ENCODE results near the gene SLC39A11. TPM values are rescaled to one million over a fixed set of nuclear protein-coding genes. Genes with fewer than 3 reads are reported as not detected.

Gene SLC39A11
- total RNA-seq, 1 donor from 2014 or later: 26.0 TPM

DNA sequence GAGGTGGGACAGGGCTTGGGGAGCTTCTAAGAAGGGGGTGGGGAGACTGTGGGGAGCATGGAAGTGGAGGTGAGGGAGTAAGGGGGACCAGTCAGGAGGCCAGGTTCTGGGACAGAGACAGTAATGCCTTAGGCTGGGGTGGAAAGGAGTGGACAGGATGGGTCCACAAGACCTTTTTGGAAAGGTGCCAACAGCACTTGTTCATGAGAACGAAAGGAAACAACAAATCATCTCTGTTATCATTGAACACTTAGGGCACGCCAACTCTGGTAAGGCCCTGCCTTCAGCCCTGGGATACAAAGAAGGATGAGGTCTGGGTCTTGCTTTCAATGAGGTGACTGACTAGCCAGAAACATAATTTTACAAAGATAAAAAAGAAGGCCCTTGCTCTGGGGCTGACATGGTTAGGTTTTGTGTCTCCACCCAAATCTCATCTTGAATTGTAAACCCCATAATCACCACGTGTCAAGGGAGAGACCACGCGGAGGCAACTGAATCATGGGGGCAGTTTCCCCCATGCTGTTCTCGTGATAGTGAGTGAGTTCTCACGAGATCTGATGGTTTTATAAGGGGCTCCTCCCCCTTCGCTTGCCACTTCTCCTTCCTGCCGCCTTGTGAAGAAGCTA is 113.8 kb downstream of the SLC39A11 start:
- DNase-seq (ENCODE audit: low spot score in 2 of 2, unreplicated experiment in 2 of 2): no peak
- TF ChIP-seq, protein P1, sequence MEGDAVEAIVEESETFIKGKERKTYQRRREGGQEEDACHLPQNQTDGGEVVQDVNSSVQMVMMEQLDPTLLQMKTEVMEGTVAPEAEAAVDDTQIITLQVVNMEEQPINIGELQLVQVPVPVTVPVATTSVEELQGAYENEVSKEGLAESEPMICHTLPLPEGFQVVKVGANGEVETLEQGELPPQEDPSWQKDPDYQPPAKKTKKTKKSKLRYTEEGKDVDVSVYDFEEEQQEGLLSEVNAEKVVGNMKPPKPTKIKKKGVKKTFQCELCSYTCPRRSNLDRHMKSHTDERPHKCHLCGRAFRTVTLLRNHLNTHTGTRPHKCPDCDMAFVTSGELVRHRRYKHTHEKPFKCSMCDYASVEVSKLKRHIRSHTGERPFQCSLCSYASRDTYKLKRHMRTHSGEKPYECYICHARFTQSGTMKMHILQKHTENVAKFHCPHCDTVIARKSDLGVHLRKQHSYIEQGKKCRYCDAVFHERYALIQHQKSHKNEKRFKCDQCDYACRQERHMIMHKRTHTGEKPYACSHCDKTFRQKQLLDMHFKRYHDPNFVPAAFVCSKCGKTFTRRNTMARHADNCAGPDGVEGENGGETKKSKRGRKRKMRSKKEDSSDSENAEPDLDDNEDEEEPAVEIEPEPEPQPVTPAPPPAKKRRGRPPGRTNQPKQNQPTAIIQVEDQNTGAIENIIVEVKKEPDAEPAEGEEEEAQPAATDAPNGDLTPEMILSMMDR (IDR thresholded peaks at IDR 0.05; ENCODE audit: unreplicated experiment): no peak
- Mint-ChIP-seq H3K36me3 (no peaks in the 10 kb centered on the region), H3K27me3 (ENCODE audit: low read depth) (no peaks in the 10 kb centered on the region), H3K4me3 (no peak overlapping the region), H3K4me1 (peaks cover 36% of the 10 kb centered on the region), H3K9me3 (no peaks in the 10 kb centered on the region), H3K27ac (peak overlapping the region; percentile 94)

DNA sequence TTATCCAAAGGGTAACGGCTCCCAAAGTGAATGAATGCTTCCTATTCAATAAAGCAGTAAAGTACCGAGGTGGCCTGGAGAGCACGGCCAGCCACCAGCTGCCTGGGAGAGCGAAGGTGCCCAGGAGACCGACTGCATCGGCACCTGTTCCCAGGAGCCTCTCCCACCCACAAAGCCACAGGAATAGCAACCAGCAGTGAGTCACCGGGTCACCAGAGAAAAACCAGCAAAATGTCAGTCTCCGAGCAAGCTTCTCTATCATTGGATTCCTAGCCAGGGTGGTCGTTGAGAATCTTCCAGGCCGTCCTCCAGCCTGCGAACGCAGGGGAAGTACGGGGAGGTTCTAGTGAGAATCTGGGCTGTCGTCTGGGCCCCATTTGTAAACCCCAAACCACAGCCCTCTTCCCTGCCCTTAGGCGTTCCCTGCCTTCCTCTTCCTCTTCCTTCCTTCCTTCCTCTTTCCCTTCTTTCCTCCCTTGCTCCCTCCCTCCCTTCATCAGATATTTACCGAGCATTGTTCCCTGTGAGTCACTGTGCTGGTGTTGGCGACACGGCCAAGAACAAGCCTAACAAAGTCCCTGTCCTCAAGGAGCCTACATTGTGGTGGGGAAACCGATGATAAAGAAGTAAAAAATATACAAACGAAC is 114.6 kb downstream of the SLC39A11 start:
- DNase-seq (ENCODE audit: low spot score in 2 of 2, unreplicated experiment in 2 of 2): no peak
- no peaks in the 10 kb centered on the region for H3K27me3 Mint-ChIP-seq (ENCODE audit: low read depth)
- TF ChIP-seq, protein P1 (IDR thresholded peaks at IDR 0.05; ENCODE audit: unreplicated experiment): no peak
- H3K9me3 Mint-ChIP-seq: no peaks in the 10 kb centered on the region
- H3K27ac Mint-ChIP-seq: peak overlapping the region; percentile 94
- H3K4me1 Mint-ChIP-seq: peaks cover 36% of the 10 kb centered on the region
- no peak overlapping the region for H3K4me3 Mint-ChIP-seq
- no peaks in the 10 kb centered on the region for H3K36me3 Mint-ChIP-seq

DNA sequence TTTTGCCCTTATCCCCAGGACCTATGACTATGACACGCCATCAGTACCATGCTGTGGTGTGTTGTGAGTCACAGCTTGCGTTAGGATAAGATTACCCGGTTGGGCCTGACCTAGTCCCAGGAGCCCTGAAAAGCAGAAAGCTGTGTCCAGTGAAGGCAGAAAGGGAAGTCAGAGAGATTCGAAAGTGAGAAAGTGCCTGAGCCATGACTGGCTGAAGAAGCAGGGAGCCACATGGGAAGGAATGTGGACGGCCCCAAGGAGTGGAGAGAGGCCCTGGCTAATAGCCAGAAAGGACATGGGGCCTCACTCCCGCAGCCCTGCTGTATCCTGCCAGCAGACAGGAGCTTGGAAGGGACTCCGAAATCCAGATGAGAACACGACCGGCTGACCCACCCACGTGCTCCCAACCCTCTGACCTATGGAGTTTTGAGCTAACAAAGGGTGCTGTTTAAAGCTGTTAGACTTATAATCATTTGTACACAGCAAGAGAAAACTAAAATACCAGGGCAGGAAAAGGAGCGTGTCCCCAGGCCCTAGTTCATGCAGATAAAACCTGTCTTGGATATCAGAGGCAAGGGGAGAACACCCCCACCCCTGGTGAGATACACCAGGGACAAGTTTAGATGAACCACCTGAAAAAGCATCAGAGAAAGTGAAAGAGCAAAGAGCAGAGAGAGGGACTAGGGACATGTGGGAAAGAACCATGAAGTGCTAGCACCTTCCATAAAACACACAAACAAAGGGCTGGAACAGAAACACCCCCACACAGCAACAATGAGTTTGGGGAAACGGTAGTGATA is 115.3 kb downstream of the SLC39A11 start:
- DNase-seq (ENCODE audit: low spot score in 2 of 2, unreplicated experiment in 2 of 2): peak; percentile 37 to 54
- Mint-ChIP-seq H3K27ac (peak overlapping the region; percentile 94), H3K27me3 (ENCODE audit: low read depth) (no peaks in the 10 kb centered on the region), H3K9me3 (no peaks in the 10 kb centered on the region), H3K4me3 (no peak overlapping the region), H3K4me1 (peaks cover 36% of the 10 kb centered on the region), H3K36me3 (no peaks in the 10 kb centered on the region)
- TF ChIP-seq, protein P1 (IDR thresholded peaks at IDR 0.05; ENCODE audit: unreplicated experiment): no peak

DNA sequence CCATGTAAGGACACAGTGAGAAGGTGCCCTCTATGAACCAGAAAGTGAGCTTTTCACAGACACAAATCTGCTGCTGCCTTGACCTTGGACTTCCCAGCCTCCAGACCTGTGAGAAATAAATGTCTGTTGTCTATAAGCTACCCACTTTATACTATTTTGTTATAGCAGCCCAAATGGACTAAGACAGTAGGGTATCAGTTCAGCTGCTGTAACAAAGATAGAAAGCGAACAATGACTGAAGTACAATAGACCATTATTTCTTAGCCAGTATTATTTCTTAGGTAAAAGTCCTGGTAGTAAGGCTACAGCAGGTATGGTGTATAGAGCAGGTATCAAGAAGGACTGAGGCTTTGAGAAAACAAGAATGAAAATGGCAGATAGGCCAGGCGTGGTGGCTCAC is 117.0 kb downstream of the SLC39A11 start:
- H3K36me3 Mint-ChIP-seq: no peaks in the 10 kb centered on the region

DNA sequence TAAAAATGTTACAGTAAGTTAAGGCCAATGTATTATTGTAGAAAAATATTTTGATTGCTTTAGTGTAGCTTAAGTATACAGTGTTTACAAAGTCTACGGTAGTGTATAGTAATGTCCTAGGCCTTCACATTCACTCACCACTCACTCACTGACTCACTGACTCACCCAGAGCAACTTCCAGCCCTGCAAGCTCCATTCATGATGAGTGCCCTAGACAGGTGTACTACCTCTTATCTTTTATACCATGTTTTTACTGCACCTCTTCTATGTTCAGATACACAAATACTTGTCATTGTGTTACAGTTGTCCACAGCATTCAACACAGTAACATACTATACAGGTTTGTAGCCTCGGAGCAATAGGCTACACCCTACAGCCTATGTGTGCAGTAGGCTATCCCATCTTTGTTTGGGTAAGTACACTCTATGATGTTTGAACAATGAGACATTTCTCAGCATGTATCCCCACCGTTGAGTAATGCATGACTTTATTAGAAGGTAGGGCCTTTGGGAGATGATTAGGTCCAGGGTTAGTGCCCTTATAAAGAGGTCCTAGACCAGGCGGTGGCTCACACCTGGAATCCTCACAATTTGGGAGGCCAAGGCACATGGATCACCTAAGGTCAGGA is 117.8 kb downstream of the SLC39A11 start:
- peaks cover 37% of the 10 kb centered on the region for H3K4me1 Mint-ChIP-seq
- no peaks in the 10 kb centered on the region for H3K27me3 Mint-ChIP-seq (ENCODE audit: low read depth)
- no peak for DNase-seq (ENCODE audit: low spot score in 2 of 2, unreplicated experiment in 2 of 2)
- no peaks in the 10 kb centered on the region for H3K36me3 Mint-ChIP-seq
- H3K27ac Mint-ChIP-seq: no peak overlapping the region
- TF ChIP-seq, protein P1 (IDR thresholded peaks at IDR 0.05; ENCODE audit: unreplicated experiment): no peak
- H3K9me3 Mint-ChIP-seq: no peaks in the 10 kb centered on the region
- H3K4me3 Mint-ChIP-seq: no peak overlapping the region

More for the DNA sequence above, 117.0 kb downstream of the SLC39A11 start:
- TF ChIP-seq, protein P1 (IDR thresholded peaks at IDR 0.05; ENCODE audit: unreplicated experiment): no peak
- Mint-ChIP-seq H3K4me1 (peaks cover 42% of the 10 kb centered on the region), H3K4me3 (no peak overlapping the region), H3K9me3 (no peaks in the 10 kb centered on the region), H3K27me3 (ENCODE audit: low read depth) (no peaks in the 10 kb centered on the region), H3K27ac (no peak overlapping the region)
- DNase-seq (ENCODE audit: low spot score in 2 of 2, unreplicated experiment in 2 of 2): no peak
